NCI-H2107 treated with DMSO at 0.1 percent for 48 hours (cell line): ENCODE data around the gene ADGRG7.
"Not testable (repeated sequence)": the region's sequence is repeated elsewhere in the genome, so short reads cannot be mapped to it uniquely, and the experiment has no call there.

Experiments
- DNase-seq: peaks from one replicate; lab custom pipeline; 2025; ENCODE audit not compliant: unreplicated experiment; lab: John Stamatoyannopoulos, UW

ADGRG7 gene

GRCh38 chr3:100609305-100609704, at the start of gene ADGRG7:
Gene ADGRG7 (plus strand): TSS chr3:100609601. CDS start chr3:100609857, 256 bp downstream.
- no peak for DNase-seq

GRCh38 chr3:100560426-100560825, 49.0 kb upstream of the ADGRG7 start:
- DNase-seq = no peak

GRCh38 chr3:100561459-100562158, 47.8 kb upstream of the ADGRG7 start:
- DNase-seq = no peak

- no peak for DNase-seq
Observed at GRCh38 chr3:100562224-100562857, 47.1 kb upstream of the ADGRG7 start.

- DNase-seq = no peak
Observed at GRCh38 chr3:100563228-100563627, 46.2 kb upstream of the ADGRG7 start.

- DNase-seq = no peak
Observed at GRCh38 chr3:100563652-100564211, 45.7 kb upstream of the ADGRG7 start.

- no peak for DNase-seq
Observed at GRCh38 chr3:100570811-100571210, 38.6 kb upstream of the ADGRG7 start.

GRCh38 chr3:100574536-100574935, 34.9 kb upstream of the ADGRG7 start:
- no peak for DNase-seq

- DNase-seq = no peak
Observed at GRCh38 chr3:100575704-100576103, 33.7 kb upstream of the ADGRG7 start.

- no peak for DNase-seq
Observed at GRCh38 chr3:100577382-100578008, 31.9 kb upstream of the ADGRG7 start.

- DNase-seq = no peak
Observed at GRCh38 chr3:100578646-100579045, 30.8 kb upstream of the ADGRG7 start.

- DNase-seq = no peak
Observed at GRCh38 chr3:100580147-100580546, 29.3 kb upstream of the ADGRG7 start.

GRCh38 chr3:100581650-100582049, 27.8 kb upstream of the ADGRG7 start:
- DNase-seq = no peak

GRCh38 chr3:100582157-100582556, 27.2 kb upstream of the ADGRG7 start:
- DNase-seq = not testable (repeated sequence)

GRCh38 chr3:100584101-100584660, 25.2 kb upstream of the ADGRG7 start:
- no peak for DNase-seq

- no peak for DNase-seq
Observed at GRCh38 chr3:100586832-100587231, 22.6 kb upstream of the ADGRG7 start.

GRCh38 chr3:100588251-100588650, 21.1 kb upstream of the ADGRG7 start:
- no peak for DNase-seq

GRCh38 chr3:100590114-100590839, 19.1 kb upstream of the ADGRG7 start:
- peak; percentile 59 for DNase-seq

- no peak for DNase-seq
Observed at GRCh38 chr3:100590840-100591147, 18.6 kb upstream of the ADGRG7 start.

GRCh38 chr3:100591411-100591810, 18.0 kb upstream of the ADGRG7 start:
- DNase-seq = no peak
